GM18873 (cell line): ENCODE measurements around the gene EXOC7.

Experiments
- ATAC-seq: cut with Tn5 transposase; IDR thresholded peaks from one replicate; pipeline ENCODE4 v1.9.1; 2021; ENCODE audit warnings: mild to moderate bottlenecking, moderate library complexity, moderate number of reproducible peaks; ENCODE audit not compliant: unreplicated experiment, low FRiP score

EXOC7 gene

GRCh38 chr17:76103274-76104139, at the start of gene EXOC7:
Gene EXOC7, minus strand, starts transcription at chr17:76103787. Its CDS starts 95 bp downstream, at chr17:76103692.
- peak; percentile 60 for ATAC-seq

- ATAC-seq, result no peak
Measured at GRCh38 chr17:76153202-76153601, 49.6 kb upstream of the EXOC7 start.

GRCh38 chr17:76152591-76152990, 49.0 kb upstream of the EXOC7 start:
- ATAC-seq, result no peak

- no peak for ATAC-seq
Measured at GRCh38 chr17:76151896-76152454, 48.4 kb upstream of the EXOC7 start.

GRCh38 chr17:76150712-76151622, 47.4 kb upstream of the EXOC7 start:
- no peak for ATAC-seq

GRCh38 chr17:76149214-76149613, 45.6 kb upstream of the EXOC7 start:
- ATAC-seq, result no peak

- no peak for ATAC-seq
Measured at GRCh38 chr17:76148015-76148326, 44.4 kb upstream of the EXOC7 start.

- no peak for ATAC-seq
Measured at GRCh38 chr17:76147211-76148014, 43.8 kb upstream of the EXOC7 start.

- ATAC-seq, result no peak
Measured at GRCh38 chr17:76146053-76146851, 42.7 kb upstream of the EXOC7 start.

- ATAC-seq, result no peak
Measured at GRCh38 chr17:76145231-76146052, 41.9 kb upstream of the EXOC7 start.

GRCh38 chr17:76142585-76143041, 39.0 kb upstream of the EXOC7 start:
- ATAC-seq, result no peak

- no peak for ATAC-seq
Measured at GRCh38 chr17:76142039-76142584, 38.5 kb upstream of the EXOC7 start.

- ATAC-seq, result no peak
Measured at GRCh38 chr17:76141212-76142038, 37.8 kb upstream of the EXOC7 start, which contains the start of gene FOXJ1. Gene FOXJ1, minus strand, starts transcription at chr17:76141245. Its CDS starts 850 bp downstream, at chr17:76140395.

- no peak for ATAC-seq
Measured at GRCh38 chr17:76140661-76141211, 37.1 kb upstream of the EXOC7 start.

- no peak for ATAC-seq
Measured at GRCh38 chr17:76139801-76140660, 36.4 kb upstream of the EXOC7 start.
